CD4-positive, alpha-beta T cell treated with Interleukin-15 for 1 hour (primary cell): ENCODE data around the gene ODF4.
"Not testable (repeated sequence)": the region's sequence is repeated elsewhere in the genome, so short reads cannot be mapped to it uniquely, and the experiment has no call there.

Experiments used
- DNase-seq: peaks from one replicate; pipeline ENCODE4 v3.0.0-alpha.2; 2020

The ODF4 gene

GRCh38 chr17:8371786-8372185, 32.1 kb downstream of the ODF4 start:
- no peak for DNase-seq

GRCh38 chr17:8372422-8372821, 32.8 kb downstream of the ODF4 start:
- DNase-seq: no peak

- not testable (repeated sequence) for DNase-seq
Measured at GRCh38 chr17:8373856-8374255, 34.2 kb downstream of the ODF4 start.

- no peak for DNase-seq
Measured at GRCh38 chr17:8375738-8376259, 36.2 kb downstream of the ODF4 start.

- peak; percentile 88 for DNase-seq
Measured at GRCh38 chr17:8376271-8377067, 36.8 kb downstream of the ODF4 start, which contains the start of gene KRABD2. Gene KRABD2 (minus strand): TSS chr17:8376704.

GRCh38 chr17:8377422-8377821, 37.8 kb downstream of the ODF4 start:
- DNase-seq: no peak

GRCh38 chr17:8378117-8378516, 38.5 kb downstream of the ODF4 start:
- DNase-seq: not testable (repeated sequence)

- no peak for DNase-seq
Measured at GRCh38 chr17:8380049-8380448, 40.4 kb downstream of the ODF4 start.

GRCh38 chr17:8382052-8382879, 42.6 kb downstream of the ODF4 start:
- no peak for DNase-seq

GRCh38 chr17:8382880-8383142, 43.2 kb downstream of the ODF4 start:
- DNase-seq: no peak

- DNase-seq: peak; percentile 97
Measured at GRCh38 chr17:8383143-8383822, 43.6 kb downstream of the ODF4 start, which contains the start of gene RPL26. Gene RPL26 (minus strand): TSS chr17:8383193. CDS start chr17:8382310, 883 bp downstream.

GRCh38 chr17:8384801-8385378, 45.2 kb downstream of the ODF4 start:
- DNase-seq: no peak

GRCh38 chr17:8386841-8387240, 47.2 kb downstream of the ODF4 start:
- no peak for DNase-seq

- DNase-seq: peak; percentile 40
Measured at GRCh38 chr17:8387914-8388651, 48.4 kb downstream of the ODF4 start.

- DNase-seq: no peak
Measured at GRCh38 chr17:8391711-8392110, 52.1 kb downstream of the ODF4 start.

GRCh38 chr17:8392274-8392673, 52.6 kb downstream of the ODF4 start:
- DNase-seq: no peak

GRCh38 chr17:8392674-8393469, 53.2 kb downstream of the ODF4 start:
- DNase-seq: no peak

- peak; percentile 69 for DNase-seq
Measured at GRCh38 chr17:8393470-8394231, 54.0 kb downstream of the ODF4 start.

GRCh38 chr17:8394497-8394896, 54.9 kb downstream of the ODF4 start:
- DNase-seq: not testable (repeated sequence)
